Liver (tissue), 9 donors: Measurements from ENCODE around the gene HES5. TPM values are rescaled to one million over a fixed set of nuclear protein-coding genes. Genes with fewer than 3 reads are reported as not detected.

ENCODE experiments used
- DNase-seq: peaks from one replicate; pipeline ENCODE4 v3.0.0-alpha.2; 2017; ENCODE audit warnings: low spot score
- H3K27ac ChIP-seq, 2 donors: one replicate each; pipeline ENCODE4 v1.7.0; 2013; ENCODE audit warnings: inconsistent platforms in 2 of 2, low read length in 2 of 2, control low read depth in 1 of 2, low read depth in 1 of 2, mild to moderate bottlenecking in 1 of 2
- H3K27me3 ChIP-seq, 4 donors: one replicate each; pipeline versions ENCODE4 v1.6.1 to v1.7.0; 2013; ENCODE audit warnings: low read length in 3 of 4, inconsistent platforms in 1 of 4, mild to moderate bottlenecking in 1 of 4, moderate library complexity in 1 of 4; ENCODE audit not compliant: control insufficient read depth in 4 of 4, insufficient read depth in 4 of 4
- H3K36me3 ChIP-seq, 4 donors: one replicate each; pipeline versions ENCODE4 v1.6.1 to v1.7.0; 2013; ENCODE audit warnings: low read length in 3 of 4, mild to moderate bottlenecking in 3 of 4, low read depth in 1 of 4, moderate library complexity in 1 of 4; ENCODE audit not compliant: control insufficient read depth in 4 of 4, insufficient read depth in 3 of 4
- H3K4me1 ChIP-seq, 4 donors: one replicate each; pipeline versions ENCODE4 v1.6.1 to v1.7.0; 2013; ENCODE audit warnings: low read length in 3 of 4, mild to moderate bottlenecking in 3 of 4, moderate library complexity in 1 of 4; ENCODE audit not compliant: control insufficient read depth in 4 of 4, insufficient read depth in 4 of 4
- H3K4me3 ChIP-seq, 3 donors: one replicate each; pipeline versions ENCODE4 v1.6.1 to v1.7.0; 2013; ENCODE audit warnings: low read length in 3 of 3, control low read depth in 1 of 3, low read depth in 1 of 3, mild to moderate bottlenecking in 1 of 3
- H3K9ac ChIP-seq, 2 donors: one replicate each; pipeline ENCODE4 v1.7.0; 2013; ENCODE audit warnings: low read length in 2 of 2, mild to moderate bottlenecking in 2 of 2, moderate library complexity in 2 of 2, control low read depth in 1 of 2, low read depth in 1 of 2
- H3K9me3 ChIP-seq, 4 donors: one replicate each; pipeline versions ENCODE4 v1.6.1 to v1.7.0; 2013; ENCODE audit warnings: low read length in 3 of 4; ENCODE audit not compliant: control insufficient read depth in 4 of 4
- ATF3 ChIP-seq: IDR thresholded peaks from 2 replicates; pipeline ENCODE4 v1.6.1; 2016; ENCODE audit warnings: antibody characterized with exemption
- CTCF ChIP-seq: fragments of 150-350 bp; IDR thresholded peaks from 2 replicates; pipeline ENCODE4 v1.5.1; 2017; ENCODE audit warnings: improper control_type of control experiment, low read depth, low read length; ENCODE audit not compliant: missing input control
- EGR1 ChIP-seq, 2 donors: IDR thresholded peaks; 2 replicates each; pipeline ENCODE4 v1.6.1; 2016 to 2018; ENCODE audit warnings: antibody characterized with exemption in 2 of 2, low read depth in 2 of 2
- FOXA1 ChIP-seq: IDR thresholded peaks from 2 replicates; pipeline ENCODE4 v1.6.1; 2016; ENCODE audit warnings: antibody characterized with exemption
- FOXA2 ChIP-seq: IDR thresholded peaks from 2 replicates; pipeline ENCODE4 v1.6.1; 2016; ENCODE audit warnings: antibody characterized with exemption
- GABPA ChIP-seq, 2 donors: IDR thresholded peaks in 1 of 2; conservative IDR thresholded peaks in 1 of 2; 2 replicates each; pipeline ENCODE4 v1.6.1; 2016; ENCODE audit warnings: antibody characterized with exemption in 2 of 2, mild to moderate bottlenecking in 1 of 2, moderate library complexity in 1 of 2
- HNF4A ChIP-seq, 2 donors: conservative IDR thresholded peaks; 2 replicates each; pipeline ENCODE4 v1.6.1; 2016; ENCODE audit warnings: antibody characterized with exemption in 2 of 2, mild to moderate bottlenecking in 2 of 2
- HNF4G ChIP-seq: IDR thresholded peaks from 2 replicates; pipeline ENCODE4 v1.6.1; 2016; ENCODE audit warnings: antibody characterized with exemption
- JUND ChIP-seq, 2 donors: IDR thresholded peaks; 2 replicates each; pipeline ENCODE4 v1.6.1; 2016; ENCODE audit warnings: antibody characterized with exemption in 2 of 2
- MAX ChIP-seq: IDR thresholded peaks from 2 replicates; pipeline ENCODE4 v1.6.1; 2016; ENCODE audit warnings: antibody characterized with exemption
- NR2F2 ChIP-seq: IDR thresholded peaks from 2 replicates; pipeline ENCODE4 v1.6.1; 2016; ENCODE audit warnings: antibody characterized with exemption
- RAD21 ChIP-seq, 2 donors: IDR thresholded peaks; 2 replicates each; pipeline ENCODE4 v1.6.1; 2016; ENCODE audit warnings: antibody characterized with exemption in 2 of 2, mild to moderate bottlenecking in 2 of 2
- REST ChIP-seq: IDR thresholded peaks from 2 replicates; pipeline ENCODE4 v1.6.1; 2016; ENCODE audit warnings: antibody characterized with exemption, mild to moderate bottlenecking
- RXRA ChIP-seq, 2 donors: IDR thresholded peaks; 2 replicates each; pipeline ENCODE4 v1.6.1; 2017 to 2018; ENCODE audit warnings: antibody characterized with exemption in 2 of 2, mild to moderate bottlenecking in 1 of 2
- SP1 ChIP-seq: IDR thresholded peaks from 2 replicates; pipeline ENCODE4 v1.6.1; 2018; ENCODE audit warnings: antibody characterized with exemption, mild to moderate bottlenecking
- TAF1 ChIP-seq: conservative IDR thresholded peaks from 2 replicates; pipeline ENCODE4 v1.6.1; 2016; ENCODE audit warnings: antibody characterized with exemption, mild to moderate bottlenecking
- YY1 ChIP-seq: IDR thresholded peaks from 2 replicates; pipeline ENCODE4 v1.6.1; 2016; ENCODE audit warnings: antibody characterized with exemption, mild to moderate bottlenecking
- ZBTB33 ChIP-seq: IDR thresholded peaks from 2 replicates; pipeline ENCODE4 v1.6.1; 2016; ENCODE audit warnings: antibody characterized with exemption
- WGBS: extraction: QIAGEN DNeasy Blood & Tissue Kit; methylation state at CpG from one replicate; pipeline ENCODE4 v1.1.7; 2013; 5-methylcytosine and 5-hydroxymethylcytosine counted together
- polyA plus RNA-seq, 2 donors: library from polyadenylated mRNA; stranded (reverse) in 1 of 2; unstranded in 1 of 2; fragments of 200-250 nt in 1 of 2; fragments of >200 nt in 1 of 2; fragmentation: Nextera tagmentation in 1 of 2; extraction: Ambion mirVana in 1 of 2; gene quantifications; one replicate each; pipeline versions ENCODE4 v1.2.1 to v1.2.3, GENCODE V29; 2013 to 2015
- total RNA-seq, 2 donors: library from RNA; depleted of rRNA; stranded (reverse); fragments of >200 nt; gene quantifications; one replicate each; pipeline ENCODE4 v1.2.3, GENCODE V29; 2014
- donor health status: healthy.
- donor health status: healthy.
- donor health status: healthy.
- donor health status: healthy.
- donor health status: healthy.

Gene HES5
- total and polyA plus RNA-seq, 4 donors = 0.08 to 0.93 TPM; not detected in 2

GRCh38 chr1:2508751-2509150 is 21.3 kb downstream of the HES5 start:
- no peak for DNase-seq
- Histone ChIP-seq H3K4me3 (no peak overlapping the region), H3K9ac (no peak overlapping the region), H3K36me3 (peaks cover 16 to 58% (median 27%) of the 10 kb centered on the region in 4 donors), H3K27ac (no peak overlapping the region), H3K9me3 (no peaks in the 10 kb centered on the region), H3K4me1 (peaks cover 0 to 24% (median 16%) of the 10 kb centered on the region in 4 donors), H3K27me3 (no peaks in the 10 kb centered on the region)
- 98% methylated on average over 29 of the region's 29 CpGs for WGBS
- no peak for TF ChIP-seq EGR1 (IDR thresholded peaks at IDR 0.05; ENCODE audit: low read depth in 2 of 2)
- no peak for TF ChIP-seq HNF4G
- no peak for TF ChIP-seq GABPA (IDR thresholded peaks at IDR 0.05 in 1 of 2, conservative IDR thresholded peaks at IDR 0.05 in 1 of 2)
- no peak for TF ChIP-seq CTCF
- no peak for TF ChIP-seq JUND (IDR thresholded peaks at IDR 0.05)
- TF ChIP-seq YY1 = no peak
- TF ChIP-seq HNF4A (conservative IDR thresholded peaks at IDR 0.05) = no peak
- TF ChIP-seq ATF3 = no peak
- TF ChIP-seq TAF1 = no peak
- no peak for TF ChIP-seq ZBTB33
- no peak for TF ChIP-seq NR2F2
- TF ChIP-seq SP1 = no peak
- TF ChIP-seq FOXA2 = no peak
- no peak for TF ChIP-seq RXRA (IDR thresholded peaks at IDR 0.05)
- no peak for TF ChIP-seq REST
- TF ChIP-seq RAD21 (IDR thresholded peaks at IDR 0.05) = no peak
- no peak for TF ChIP-seq MAX
- TF ChIP-seq FOXA1 = no peak
